ENCODE results near the gene ROBO1. TPM values are rescaled to one million over a fixed set of nuclear protein-coding genes. Genes with fewer than 3 reads are reported as not detected.

The ROBO1 gene
- polyA plus RNA-seq, 1 donor (not counting 4 experiments of a cell fraction or from before 2014, with no cell fraction given) = 27.1 TPM

DNA sequence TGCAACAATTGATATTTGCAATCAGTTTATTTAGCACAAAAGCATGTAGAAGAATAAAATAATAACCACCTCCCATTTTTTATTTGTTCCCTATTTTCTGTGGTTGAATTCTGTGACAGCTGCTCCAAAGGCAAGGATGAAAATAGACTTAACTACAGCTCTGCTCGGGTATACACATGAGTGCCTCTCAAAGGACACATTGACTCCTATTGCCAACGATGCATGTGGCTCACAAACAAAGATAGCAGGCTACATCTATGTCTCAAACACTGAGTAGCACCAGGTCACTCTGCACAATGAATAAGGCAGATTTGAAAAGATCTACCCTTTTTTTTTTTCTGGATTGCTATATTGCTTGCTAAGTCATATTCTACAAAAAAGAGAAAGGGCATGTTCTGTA lies 612.9 kb downstream of the ROBO1 start:
- Histone ChIP-seq H3K9me3 (ENCODE audit: control insufficient read depth, low read depth, low read length) (no peaks in the 10 kb centered on the region), H3K27me3 (ENCODE audit: control insufficient read depth, extremely low read depth, insufficient read depth, low read length) (no peaks in the 10 kb centered on the region), H3K9ac (ENCODE audit: control insufficient read depth, extremely low read depth, insufficient read depth, low read length) (no peak overlapping the region), H3K27ac (ENCODE audit: control insufficient read depth, insufficient read depth, low read length) (no peak overlapping the region), H3K36me3 (ENCODE audit: control insufficient read depth in 2 of 2, extremely low read depth in 1 of 2, insufficient read depth in 2 of 2, low read length in 2 of 2) (no peaks in the 10 kb centered on the region), H3K4me1 (ENCODE audit: control insufficient read depth, extremely low read depth, insufficient read depth, low read length) (no peaks in the 10 kb centered on the region), H3K9me1 (ENCODE audit: control insufficient read depth, extremely low read depth, insufficient read depth, low read length) (no peaks in the 10 kb centered on the region), H4K20me1 (ENCODE audit: control insufficient read depth, extremely low read depth, insufficient read depth, low read length) (no peaks in the 10 kb centered on the region), H3K79me2 (ENCODE audit: control insufficient read depth, insufficient read depth, low read length) (no peaks in the 10 kb centered on the region), H3K4me3 (ENCODE audit: control insufficient read depth in 2 of 3, extremely low read depth in 1 of 3, insufficient read depth in 2 of 3, low read depth in 1 of 3, low read length in 3 of 3) (no peak overlapping the region), H2AFZ (ENCODE audit: control insufficient read depth, low read length) (no peak overlapping the region), H3K4me2 (ENCODE audit: control insufficient read depth, extremely low read depth, insufficient read depth, low read depth, low read length) (no peak overlapping the region)
- DNase-seq (ENCODE audit: low read depth, low spot score) = no peak
- FAIRE-seq = no peak
- dilution Hi-C loops (cut with MboI; ENCODE audit: extremely low pct_ligation_motif_present, low sequenced_read_pairs) = no loop called here
- TF ChIP-seq CTCF (optimal IDR thresholded peaks at IDR 0.05 in 1 of 3, IDR thresholded peaks at IDR 0.05 in 1 of 3, conservative IDR thresholded peaks at IDR 0.05 in 1 of 3; ENCODE audit: extremely low read depth in 1 of 3, insufficient read depth in 2 of 3, low read length in 3 of 3) (no peak), EZH2 (IDR thresholded peaks at IDR 0.05; ENCODE audit: low read length) (no peak)

DNA sequence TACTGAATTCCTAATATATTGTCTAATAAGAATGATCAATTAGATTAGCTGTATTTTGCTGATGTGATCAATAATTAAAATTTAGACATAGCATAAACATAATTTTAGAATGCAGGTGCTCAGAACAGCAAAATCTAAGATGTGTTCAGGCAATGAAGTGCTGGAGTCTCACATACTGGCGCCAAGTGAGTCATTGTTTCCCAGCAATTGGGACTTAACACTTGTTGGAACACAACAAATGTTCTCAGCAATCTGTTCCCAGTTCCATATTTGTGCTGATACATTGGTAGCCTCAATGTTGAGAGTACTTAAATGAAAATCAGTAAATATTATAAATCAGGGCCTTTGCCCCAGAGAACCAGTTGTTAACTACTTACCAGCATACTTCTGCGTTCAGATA lies 619.0 kb downstream of the ROBO1 start:
- TF ChIP-seq CTCF (optimal IDR thresholded peaks at IDR 0.05 in 1 of 3, IDR thresholded peaks at IDR 0.05 in 1 of 3, conservative IDR thresholded peaks at IDR 0.05 in 1 of 3; ENCODE audit: extremely low read depth in 1 of 3, insufficient read depth in 2 of 3, low read length in 3 of 3) = no peak
- peak; percentile 20 for FAIRE-seq

More for the DNA sequence above, 619.0 kb downstream of the ROBO1 start:
- DNase-seq (ENCODE audit: low read depth, low spot score) = no peak
- Histone ChIP-seq H3K27ac (ENCODE audit: control insufficient read depth, insufficient read depth, low read length) (no peak overlapping the region), H3K4me3 (ENCODE audit: control insufficient read depth in 2 of 3, extremely low read depth in 1 of 3, insufficient read depth in 2 of 3, low read depth in 1 of 3, low read length in 3 of 3) (no peak overlapping the region), H2AFZ (ENCODE audit: control insufficient read depth, low read length) (no peak overlapping the region), H3K9me1 (ENCODE audit: control insufficient read depth, extremely low read depth, insufficient read depth, low read length) (no peaks in the 10 kb centered on the region), H3K9ac (ENCODE audit: control insufficient read depth, extremely low read depth, insufficient read depth, low read length) (no peak overlapping the region), H3K79me2 (ENCODE audit: control insufficient read depth, insufficient read depth, low read length) (no peaks in the 10 kb centered on the region), H3K4me2 (ENCODE audit: control insufficient read depth, extremely low read depth, insufficient read depth, low read depth, low read length) (no peak overlapping the region), H3K27me3 (ENCODE audit: control insufficient read depth, extremely low read depth, insufficient read depth, low read length) (no peaks in the 10 kb centered on the region), H4K20me1 (ENCODE audit: control insufficient read depth, extremely low read depth, insufficient read depth, low read length) (no peaks in the 10 kb centered on the region), H3K4me1 (ENCODE audit: control insufficient read depth, extremely low read depth, insufficient read depth, low read length) (no peaks in the 10 kb centered on the region), H3K36me3 (ENCODE audit: control insufficient read depth in 2 of 2, extremely low read depth in 1 of 2, insufficient read depth in 2 of 2, low read length in 2 of 2) (no peaks in the 10 kb centered on the region), H3K9me3 (ENCODE audit: control insufficient read depth, low read depth, low read length) (no peaks in the 10 kb centered on the region)
- dilution Hi-C loops (cut with MboI; ENCODE audit: extremely low pct_ligation_motif_present, low sequenced_read_pairs) = no loop called here
